ENCODE measurements around the gene CLCN4.

CLCN4 gene

DNA sequence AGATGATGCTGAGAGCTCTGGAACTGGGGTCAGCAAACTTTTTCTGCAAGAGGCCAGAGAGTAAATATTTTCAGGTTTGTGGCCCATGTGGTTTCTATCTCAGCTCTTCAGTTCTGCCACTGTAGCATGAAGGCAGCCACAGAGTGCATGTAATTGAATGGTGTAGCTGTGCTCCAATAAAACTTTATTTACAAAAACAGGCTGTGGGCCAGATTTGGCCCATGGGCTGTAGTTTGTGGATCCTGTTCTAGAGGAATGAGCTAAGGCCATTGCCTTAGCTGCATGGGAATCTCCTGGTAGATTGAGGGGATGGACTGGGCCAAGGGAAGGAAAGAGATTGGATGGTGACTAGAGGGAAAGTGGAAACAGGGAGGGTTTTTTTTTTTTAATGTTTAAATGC lies 36.8 kb downstream of the CLCN4 start:
- no peaks in the 10 kb centered on the region for H3K4me1 ChIP-seq (ENCODE audit: control insufficient read depth, insufficient read depth, low read length, poor library complexity, severe bottlenecking)
- no peaks in the 10 kb centered on the region for H3K36me3 ChIP-seq (ENCODE audit: control insufficient read depth, insufficient read depth, low read length)
- no peak overlapping the region for H3K4me3 ChIP-seq (ENCODE audit: extremely low read depth, insufficient read depth, low read length, poor library complexity, severe bottlenecking)
- H3K27ac ChIP-seq (ENCODE audit: low read depth, low read length, severe bottlenecking), result no peak overlapping the region
- no peaks in the 10 kb centered on the region for H3K9me3 ChIP-seq (ENCODE audit: control insufficient read depth, low read length)

- H3K4me3 ChIP-seq (ENCODE audit: extremely low read depth, insufficient read depth, low read length, poor library complexity, severe bottlenecking), result no peak overlapping the region
- H3K36me3 ChIP-seq (ENCODE audit: control insufficient read depth, insufficient read depth, low read length), result no peaks in the 10 kb centered on the region
- H3K4me1 ChIP-seq (ENCODE audit: control insufficient read depth, insufficient read depth, low read length, poor library complexity, severe bottlenecking), result no peaks in the 10 kb centered on the region
- 80% methylated on average over 1 of the region's 4 CpGs; no CpG with 5 or more reads in 1 of the 2 experiments for WGBS, 2 experiments (ENCODE audit: insufficient coverage in 2 of 2)
- H3K27ac ChIP-seq (ENCODE audit: low read depth, low read length, severe bottlenecking), result no peak overlapping the region
- H3K9me3 ChIP-seq (ENCODE audit: control insufficient read depth, low read length), result no peaks in the 10 kb centered on the region
Observed at GRCh38 chrX:10195425-10195824, 38.6 kb downstream of the CLCN4 start.

DNA sequence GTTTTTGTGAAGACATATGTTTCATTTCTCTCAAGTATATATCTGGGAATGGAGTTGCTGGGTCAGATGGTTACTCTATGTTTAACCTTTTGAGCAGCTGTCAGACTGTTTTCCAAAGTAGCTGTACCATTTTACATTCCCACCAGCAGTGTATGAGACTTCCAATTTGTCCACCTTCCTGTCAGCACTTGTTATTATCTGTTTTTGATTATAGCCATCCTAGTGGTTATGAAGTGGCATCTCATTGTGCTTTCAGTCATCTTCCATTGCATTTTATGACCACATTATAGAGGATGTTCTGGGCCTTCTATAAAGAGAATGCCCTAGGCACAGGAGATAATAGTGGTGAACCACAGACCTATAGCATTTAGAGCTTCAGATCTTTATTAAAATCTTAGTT lies 39.2 kb downstream of the CLCN4 start:
- Histone ChIP-seq H3K4me3 (ENCODE audit: extremely low read depth, insufficient read depth, low read length, poor library complexity, severe bottlenecking) (no peak overlapping the region), H3K4me1 (ENCODE audit: control insufficient read depth, insufficient read depth, low read length, poor library complexity, severe bottlenecking) (no peaks in the 10 kb centered on the region), H3K36me3 (ENCODE audit: control insufficient read depth, insufficient read depth, low read length) (no peaks in the 10 kb centered on the region), H3K9me3 (ENCODE audit: control insufficient read depth, low read length) (no peaks in the 10 kb centered on the region), H3K27ac (ENCODE audit: low read depth, low read length, severe bottlenecking) (no peak overlapping the region)

GRCh38 chrX:10197279-10198210 lies 40.8 kb downstream of the CLCN4 start:
- H3K27ac ChIP-seq (ENCODE audit: low read depth, low read length, severe bottlenecking), result no peak overlapping the region
- H3K9me3 ChIP-seq (ENCODE audit: control insufficient read depth, low read length), result no peaks in the 10 kb centered on the region
- no peaks in the 10 kb centered on the region for H3K36me3 ChIP-seq (ENCODE audit: control insufficient read depth, insufficient read depth, low read length)
- H3K4me3 ChIP-seq (ENCODE audit: extremely low read depth, insufficient read depth, low read length, poor library complexity, severe bottlenecking), result no peak overlapping the region
- H3K4me1 ChIP-seq (ENCODE audit: control insufficient read depth, insufficient read depth, low read length, poor library complexity, severe bottlenecking), result no peaks in the 10 kb centered on the region
- 90 to 93% methylated on average over 2 to 10 of the region's 18 CpGs for WGBS, 2 experiments (ENCODE audit: insufficient coverage in 2 of 2)

DNA sequence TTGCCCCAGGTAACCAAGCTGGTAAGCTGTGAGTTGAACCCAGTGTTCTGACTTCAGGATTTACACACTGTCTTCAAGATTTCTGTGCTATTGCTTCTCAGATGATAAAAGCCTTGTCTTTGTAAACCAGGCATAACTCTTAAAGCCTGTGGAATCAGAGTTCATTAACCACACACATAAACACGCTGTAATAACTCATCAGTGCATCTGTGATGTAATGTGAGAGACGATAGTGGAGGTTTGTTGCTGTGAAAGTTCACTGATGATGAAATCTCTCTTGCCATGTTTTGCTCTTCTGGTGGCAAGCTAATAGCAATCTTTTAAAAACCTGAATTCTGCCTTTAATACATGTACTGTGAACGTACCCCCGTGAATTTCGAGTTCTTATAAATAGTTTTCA lies 41.5 kb downstream of the CLCN4 start:
- H3K27ac ChIP-seq (ENCODE audit: low read depth, low read length, severe bottlenecking), result no peak overlapping the region
- no peaks in the 10 kb centered on the region for H3K9me3 ChIP-seq (ENCODE audit: control insufficient read depth, low read length)
- H3K4me1 ChIP-seq (ENCODE audit: control insufficient read depth, insufficient read depth, low read length, poor library complexity, severe bottlenecking), result no peaks in the 10 kb centered on the region
- WGBS, 2 experiments (ENCODE audit: insufficient coverage in 2 of 2), result 96 to 100% methylated on average over 2 to 4 of the region's 5 CpGs
- no peak overlapping the region for H3K4me3 ChIP-seq (ENCODE audit: extremely low read depth, insufficient read depth, low read length, poor library complexity, severe bottlenecking)
- no peaks in the 10 kb centered on the region for H3K36me3 ChIP-seq (ENCODE audit: control insufficient read depth, insufficient read depth, low read length)

GRCh38 chrX:10199212-10199611 lies 42.4 kb downstream of the CLCN4 start:
- no peak overlapping the region for H3K27ac ChIP-seq (ENCODE audit: low read depth, low read length, severe bottlenecking)
- H3K9me3 ChIP-seq (ENCODE audit: control insufficient read depth, low read length), result no peaks in the 10 kb centered on the region
- no peaks in the 10 kb centered on the region for H3K36me3 ChIP-seq (ENCODE audit: control insufficient read depth, insufficient read depth, low read length)
- H3K4me1 ChIP-seq (ENCODE audit: control insufficient read depth, insufficient read depth, low read length, poor library complexity, severe bottlenecking), result no peaks in the 10 kb centered on the region
- no peak overlapping the region for H3K4me3 ChIP-seq (ENCODE audit: extremely low read depth, insufficient read depth, low read length, poor library complexity, severe bottlenecking)
- 100% methylated on average over 1 of the region's 6 CpGs; no CpG with 5 or more reads in 1 of the 2 experiments for WGBS, 2 experiments (ENCODE audit: insufficient coverage in 2 of 2)

DNA sequence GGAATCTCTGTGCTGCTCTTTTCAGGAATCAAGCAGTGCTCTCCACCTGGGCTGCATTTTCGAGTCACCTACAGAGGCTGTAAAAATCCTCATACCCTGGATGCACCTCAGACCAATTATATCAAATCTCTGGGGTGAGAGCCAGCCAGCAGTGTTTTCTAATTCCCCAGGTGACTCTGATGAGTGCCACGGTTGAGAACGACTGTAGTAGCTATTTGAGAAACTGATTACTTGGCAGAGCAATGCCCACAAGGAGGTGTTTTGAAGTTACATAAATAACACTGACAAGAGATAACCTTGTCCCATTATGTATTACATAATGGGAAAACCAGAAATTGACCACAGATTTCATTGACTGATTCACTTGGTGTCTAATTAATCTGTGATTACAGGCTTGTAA lies 46.8 kb downstream of the CLCN4 start:
- H3K36me3 ChIP-seq (ENCODE audit: control insufficient read depth, insufficient read depth, low read length), result no peaks in the 10 kb centered on the region
- no peaks in the 10 kb centered on the region for H3K9me3 ChIP-seq (ENCODE audit: control insufficient read depth, low read length)
- no peaks in the 10 kb centered on the region for H3K4me1 ChIP-seq (ENCODE audit: control insufficient read depth, insufficient read depth, low read length, poor library complexity, severe bottlenecking)
- WGBS, 2 experiments (ENCODE audit: insufficient coverage in 2 of 2), result no CpG with 5 or more reads among the region's 3 CpGs
- H3K27ac ChIP-seq (ENCODE audit: low read depth, low read length, severe bottlenecking), result no peak overlapping the region
- H3K4me3 ChIP-seq (ENCODE audit: extremely low read depth, insufficient read depth, low read length, poor library complexity, severe bottlenecking), result no peak overlapping the region

DNA sequence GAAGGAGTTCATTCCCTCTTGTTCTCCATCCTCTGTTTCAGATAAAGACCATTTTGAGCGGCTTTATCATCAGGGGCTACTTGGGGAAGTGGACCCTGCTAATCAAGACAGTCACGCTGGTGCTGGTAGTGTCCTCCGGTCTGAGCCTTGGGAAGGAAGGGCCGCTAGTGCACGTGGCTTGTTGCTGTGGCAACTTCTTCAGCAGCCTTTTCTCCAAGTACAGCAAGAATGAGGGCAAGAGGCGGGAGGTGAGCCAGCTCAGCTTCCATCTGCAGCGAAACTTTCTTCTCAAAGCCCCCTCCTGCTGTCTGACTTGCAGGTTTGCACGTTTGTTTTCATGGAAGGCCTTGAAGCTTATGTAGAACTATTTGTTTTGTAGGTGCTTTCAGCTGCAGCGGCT lies 49.5 kb downstream of the CLCN4 start:
- H3K4me3 ChIP-seq (ENCODE audit: extremely low read depth, insufficient read depth, low read length, poor library complexity, severe bottlenecking), result no peak overlapping the region
- WGBS, 2 experiments (ENCODE audit: insufficient coverage in 2 of 2), result 86 to 90% methylated on average over 2 to 6 of the region's 9 CpGs
- no peaks in the 10 kb centered on the region for H3K9me3 ChIP-seq (ENCODE audit: control insufficient read depth, low read length)
- no peaks in the 10 kb centered on the region for H3K4me1 ChIP-seq (ENCODE audit: control insufficient read depth, insufficient read depth, low read length, poor library complexity, severe bottlenecking)
- H3K27ac ChIP-seq (ENCODE audit: low read depth, low read length, severe bottlenecking), result no peak overlapping the region
- H3K36me3 ChIP-seq (ENCODE audit: control insufficient read depth, insufficient read depth, low read length), result peaks cover 3% of the 10 kb centered on the region

DNA sequence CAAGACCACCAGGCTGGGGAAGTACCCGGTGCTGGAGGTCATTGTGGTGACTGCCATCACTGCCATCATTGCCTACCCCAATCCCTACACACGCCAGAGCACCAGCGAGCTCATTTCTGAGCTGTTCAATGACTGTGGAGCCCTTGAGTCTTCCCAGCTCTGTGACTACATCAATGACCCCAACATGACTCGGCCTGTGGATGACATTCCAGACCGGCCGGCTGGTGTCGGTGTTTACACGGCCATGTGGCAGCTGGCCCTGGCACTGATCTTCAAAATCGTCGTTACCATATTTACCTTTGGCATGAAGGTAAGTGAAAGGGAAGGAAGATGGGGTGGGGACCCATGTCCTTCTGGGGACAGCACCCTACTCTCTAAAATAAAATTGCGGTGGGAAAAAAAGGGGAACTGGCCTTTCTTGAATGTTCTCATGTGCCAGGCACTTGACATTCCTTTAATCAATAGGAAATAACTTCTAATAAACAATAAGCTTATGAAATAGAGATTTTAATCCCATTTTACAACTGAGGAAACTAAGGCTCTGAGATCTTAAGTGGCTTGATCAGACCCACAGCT lies 51.6 kb downstream of the CLCN4 start:
- no peak overlapping the region for H3K27ac ChIP-seq (ENCODE audit: low read depth, low read length, severe bottlenecking)
- no peaks in the 10 kb centered on the region for H3K4me1 ChIP-seq (ENCODE audit: control insufficient read depth, insufficient read depth, low read length, poor library complexity, severe bottlenecking)
- WGBS, 2 experiments (ENCODE audit: insufficient coverage in 2 of 2), result 100% methylated on average over 3 of the region's 11 CpGs; no CpG with 5 or more reads in 1 of the 2 experiments

DNA sequence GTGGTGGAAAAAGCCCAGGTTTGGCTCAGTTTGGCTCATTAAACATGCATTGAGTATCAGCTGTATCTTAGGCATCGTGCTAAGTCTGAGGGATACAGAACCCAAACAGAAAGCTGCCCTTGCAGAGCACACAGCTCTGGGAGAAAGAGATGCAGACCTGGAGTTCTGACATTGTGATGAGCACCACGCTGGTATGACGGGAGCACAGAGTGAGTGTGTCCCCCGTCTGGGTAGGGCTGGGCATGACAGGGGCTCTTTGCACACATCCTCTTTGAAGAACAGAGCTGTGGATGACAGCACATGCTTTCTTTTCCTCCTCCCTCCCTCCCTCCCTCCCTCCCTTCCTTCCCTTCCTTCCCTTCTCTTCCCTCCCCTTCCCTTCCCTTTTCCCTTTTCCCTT lies 52.2 kb downstream of the CLCN4 start:
- H3K36me3 ChIP-seq (ENCODE audit: control insufficient read depth, insufficient read depth, low read length), result peaks cover 5% of the 10 kb centered on the region
- H3K4me3 ChIP-seq (ENCODE audit: extremely low read depth, insufficient read depth, low read length, poor library complexity, severe bottlenecking), result no peak overlapping the region
- H3K27ac ChIP-seq (ENCODE audit: low read depth, low read length, severe bottlenecking), result no peak overlapping the region
- WGBS, 2 experiments (ENCODE audit: insufficient coverage in 2 of 2), result 93 to 100% methylated on average over 1 to 3 of the region's 4 CpGs
- H3K4me1 ChIP-seq (ENCODE audit: control insufficient read depth, insufficient read depth, low read length, poor library complexity, severe bottlenecking), result no peaks in the 10 kb centered on the region
- no peaks in the 10 kb centered on the region for H3K9me3 ChIP-seq (ENCODE audit: control insufficient read depth, low read length)

More for the DNA sequence above, 51.6 kb downstream of the CLCN4 start:
- peaks cover 3% of the 10 kb centered on the region for H3K36me3 ChIP-seq (ENCODE audit: control insufficient read depth, insufficient read depth, low read length)
- H3K9me3 ChIP-seq (ENCODE audit: control insufficient read depth, low read length), result no peaks in the 10 kb centered on the region
- no peak overlapping the region for H3K4me3 ChIP-seq (ENCODE audit: extremely low read depth, insufficient read depth, low read length, poor library complexity, severe bottlenecking)

DNA sequence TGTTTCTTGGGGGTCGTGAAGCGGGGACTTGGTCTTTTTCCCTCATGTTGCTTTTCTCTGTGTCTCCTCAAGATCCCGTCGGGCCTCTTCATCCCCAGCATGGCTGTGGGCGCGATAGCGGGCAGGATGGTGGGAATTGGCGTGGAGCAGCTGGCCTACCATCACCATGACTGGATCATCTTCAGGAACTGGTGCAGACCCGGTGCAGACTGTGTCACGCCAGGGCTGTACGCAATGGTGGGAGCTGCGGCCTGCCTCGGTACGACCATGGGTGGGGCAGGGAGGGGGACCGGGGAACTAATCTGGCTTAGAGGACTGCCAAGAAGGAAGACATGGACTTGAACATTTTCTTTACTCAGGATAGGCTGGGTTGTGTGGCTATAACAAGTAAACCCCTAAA lies 55.6 kb downstream of the CLCN4 start:
- Histone ChIP-seq H3K9me3 (ENCODE audit: control insufficient read depth, low read length) (no peaks in the 10 kb centered on the region), H3K4me1 (ENCODE audit: control insufficient read depth, insufficient read depth, low read length, poor library complexity, severe bottlenecking) (no peaks in the 10 kb centered on the region), H3K4me3 (ENCODE audit: extremely low read depth, insufficient read depth, low read length, poor library complexity, severe bottlenecking) (no peak overlapping the region), H3K36me3 (ENCODE audit: control insufficient read depth, insufficient read depth, low read length) (peaks cover 7% of the 10 kb centered on the region), H3K27ac (ENCODE audit: low read depth, low read length, severe bottlenecking) (no peak overlapping the region)
- 96 to 100% methylated on average over 2 to 6 of the region's 15 CpGs for WGBS, 2 experiments (ENCODE audit: insufficient coverage in 2 of 2)
